ES-I3 (cell line): ENCODE data around the gene WWOX.
A peak's percentile ranks its signal among the peaks of the same experiment; 100 is the strongest.
"Not testable (repeated sequence)": the region's sequence is repeated elsewhere in the genome, so short reads cannot be mapped to it uniquely, and the experiment has no call there.

Experiments
- H3K36me3 ChIP-seq: 2 replicates; pipeline ENCODE4 v1.6.1; 2013; ENCODE audit warnings: mild to moderate bottlenecking, low read length, control low read depth, moderate library complexity; ENCODE audit not compliant: insufficient read depth
- H3K4me1 ChIP-seq: 2 replicates; pipeline ENCODE4 v1.6.1; 2013; ENCODE audit warnings: mild to moderate bottlenecking, control low read depth, low read length; ENCODE audit not compliant: insufficient read depth
- H3K9ac ChIP-seq: 2 replicates; pipeline ENCODE4 v1.6.1; 2013; ENCODE audit warnings: low read depth, mild to moderate bottlenecking, low read length, moderate library complexity
- H3K9me3 ChIP-seq: 2 replicates; pipeline ENCODE4 v1.6.1; 2013; ENCODE audit warnings: mild to moderate bottlenecking, low read length, moderate library complexity; ENCODE audit not compliant: control insufficient read depth, insufficient read depth

The WWOX gene

DNA sequence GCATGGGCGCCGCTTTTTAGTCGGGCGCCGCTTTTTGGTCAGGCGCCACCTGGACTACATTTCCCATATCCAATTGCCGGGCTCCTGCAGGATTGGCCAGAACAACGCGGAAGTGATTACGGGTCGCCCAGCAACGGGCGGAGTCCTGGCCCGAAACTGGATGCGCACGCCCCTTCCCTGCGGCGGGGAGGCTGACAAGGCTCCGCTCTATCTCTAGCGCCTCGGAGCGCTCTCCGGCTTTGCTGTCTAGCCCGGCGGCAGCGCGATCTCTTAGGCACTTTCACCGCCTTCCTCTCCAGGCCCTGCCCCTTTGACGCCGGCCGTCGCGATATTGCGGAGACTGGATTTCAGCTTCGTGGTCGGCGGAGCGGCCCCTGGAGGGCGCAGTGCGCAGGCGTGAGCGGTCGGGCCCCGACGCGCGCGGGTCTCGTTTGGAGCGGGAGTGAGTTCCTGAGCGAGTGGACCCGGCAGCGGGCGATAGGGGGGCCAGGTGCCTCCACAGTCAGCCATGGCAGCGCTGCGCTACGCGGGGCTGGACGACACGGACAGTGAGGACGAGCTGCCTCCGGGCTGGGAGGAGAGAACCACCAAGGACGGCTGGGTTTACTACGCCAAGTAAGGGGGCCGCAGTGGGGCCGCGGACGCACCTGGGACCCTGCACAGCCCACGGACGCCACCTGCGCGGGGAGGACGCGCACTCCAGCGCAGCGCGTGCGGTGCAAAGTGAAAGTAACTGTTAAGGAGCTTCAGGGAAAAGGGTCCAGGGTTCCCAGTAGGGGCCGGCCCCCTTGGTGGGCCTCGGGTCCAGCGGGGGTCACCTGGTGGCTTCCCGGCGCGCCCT lies at the start of gene WWOX:
TSS of gene WWOX (plus strand) at position 384 of the 841 bp plus-strand sequence.
- no peaks in the 10 kb centered on the region; the same call in 1 of the 2 replicates for H3K9me3 ChIP-seq
- H3K36me3 ChIP-seq = no peaks in the 10 kb centered on the region; the same call in 1 of the 2 replicates

DNA sequence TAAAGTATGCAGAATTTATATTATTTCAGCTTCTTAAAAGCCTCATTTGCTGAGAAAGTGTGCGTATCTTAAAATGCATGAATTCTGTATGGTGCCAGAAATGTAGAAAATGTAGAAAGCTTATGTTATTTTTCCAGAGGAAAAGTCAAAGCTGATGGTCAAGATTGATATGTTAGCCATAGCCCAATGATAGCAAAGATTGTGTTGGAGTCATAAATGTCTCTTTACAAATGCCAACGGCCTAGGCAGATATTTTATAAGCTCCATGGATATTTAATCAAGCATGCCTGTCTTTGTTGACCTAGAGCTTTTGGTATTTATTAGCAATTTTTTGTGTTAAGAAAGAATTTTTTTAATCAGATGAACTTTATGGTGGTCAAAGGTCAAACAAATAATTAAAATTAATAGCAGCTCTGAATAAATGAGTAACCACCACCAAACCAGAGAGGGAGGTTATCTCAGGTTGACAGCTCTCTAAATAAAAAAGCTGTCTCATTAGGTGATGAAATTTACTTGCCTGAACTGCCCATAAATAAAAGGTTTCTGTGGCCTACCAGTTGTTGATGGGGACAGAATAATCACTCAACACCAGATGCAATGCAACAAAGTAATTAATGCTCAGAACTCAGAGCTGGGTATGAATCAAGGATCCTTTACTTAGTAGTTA lies 48.6 kb upstream of the WWOX start:
- H3K4me1 ChIP-seq = no peaks in the 10 kb centered on the region

More for the DNA sequence above, at the start of gene WWOX:
- Histone ChIP-seq H3K4me1 (no peaks in the 10 kb centered on the region), H3K9ac (peak within 1 kb of the TSS; percentile 83)

DNA sequence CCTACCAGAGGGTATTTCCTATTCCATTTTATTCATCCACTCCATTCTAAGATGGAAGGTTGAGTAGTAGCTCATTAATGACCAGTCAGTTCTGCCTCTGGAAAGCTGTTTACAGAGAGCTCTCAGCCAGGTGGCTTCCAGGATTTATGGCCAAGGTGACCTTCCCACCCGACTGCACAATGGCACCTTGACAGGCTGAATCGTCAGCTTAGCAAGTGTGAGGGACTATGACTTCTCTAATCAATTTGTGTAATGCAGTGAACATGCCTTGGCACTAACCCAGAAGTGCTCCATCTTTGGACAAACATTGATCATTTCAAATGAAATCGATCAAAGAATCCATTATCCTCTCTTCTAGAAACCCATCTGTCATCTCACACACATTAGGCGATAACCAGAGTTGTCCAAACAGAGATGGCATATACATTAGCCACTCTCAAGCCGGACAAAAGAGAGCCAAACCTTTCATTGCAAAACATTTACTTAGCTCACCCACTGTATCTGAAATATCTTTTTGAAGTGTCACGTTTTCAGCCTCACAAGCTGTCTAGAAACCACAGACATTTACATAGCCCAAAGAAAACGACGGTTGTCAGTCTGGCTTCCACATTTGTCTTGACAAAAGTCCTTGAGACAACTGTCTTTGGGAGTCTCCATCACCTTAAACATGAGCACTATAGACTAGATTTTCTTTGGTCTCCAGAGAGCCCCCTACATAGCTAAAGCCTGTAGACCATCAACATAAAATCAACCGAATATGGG lies 41.5 kb upstream of the WWOX start:
- no peaks in the 10 kb centered on the region for H3K9me3 ChIP-seq
- no peaks in the 10 kb centered on the region for H3K36me3 ChIP-seq
- H3K4me1 ChIP-seq = no peaks in the 10 kb centered on the region
- H3K9ac ChIP-seq = no peak overlapping the region

More for the DNA sequence above, 48.6 kb upstream of the WWOX start:
- Histone ChIP-seq H3K9ac (no peak overlapping the region), H3K9me3 (no peaks in the 10 kb centered on the region), H3K36me3 (no peaks in the 10 kb centered on the region)

DNA sequence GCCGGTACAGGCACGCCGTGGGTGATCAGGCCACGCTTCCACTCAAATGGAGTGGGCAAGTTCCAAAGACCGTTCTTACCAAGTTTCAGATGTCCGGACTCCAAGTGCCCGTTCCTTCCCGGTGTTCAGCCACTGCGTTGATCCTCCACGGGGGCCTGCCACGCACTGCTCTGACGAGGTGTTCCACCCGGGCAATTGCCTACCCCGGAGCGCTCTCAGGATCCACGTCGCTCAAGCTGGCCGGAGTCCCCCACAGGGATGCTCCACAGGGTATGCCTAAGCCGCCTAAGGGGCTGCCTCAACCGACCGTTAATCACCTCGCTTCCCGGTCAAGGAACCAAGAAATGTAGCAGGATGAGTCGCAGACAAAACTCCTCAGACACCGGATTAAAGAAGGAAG lies 39.6 kb upstream of the WWOX start:
- not testable (repeated sequence) for H3K9ac ChIP-seq, H3K9me3 ChIP-seq, H3K36me3 ChIP-seq, H3K4me1 ChIP-seq

DNA sequence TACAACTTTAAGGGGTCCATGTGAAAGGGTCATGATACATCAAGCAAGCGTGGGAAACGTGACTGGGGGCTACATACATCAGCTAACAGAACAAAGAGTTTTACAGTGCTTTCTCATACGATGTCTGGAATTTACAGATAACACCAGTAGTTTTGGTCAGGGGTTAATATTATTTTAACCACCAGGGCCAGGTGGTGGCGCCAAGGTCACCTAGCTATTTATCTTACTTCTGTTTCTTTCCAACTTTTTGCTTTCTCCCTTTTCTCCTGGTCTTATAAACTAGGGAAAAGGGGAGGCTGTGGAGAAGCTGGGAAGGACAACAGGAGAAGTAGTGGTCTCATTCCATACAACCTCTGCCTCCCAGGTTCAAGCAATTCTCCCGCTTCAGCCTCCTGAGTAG lies 39.2 kb upstream of the WWOX start:
- H3K9ac ChIP-seq = no peak overlapping the region
- H3K4me1 ChIP-seq = no peaks in the 10 kb centered on the region
- H3K9me3 ChIP-seq = no peaks in the 10 kb centered on the region
- no peaks in the 10 kb centered on the region for H3K36me3 ChIP-seq

DNA sequence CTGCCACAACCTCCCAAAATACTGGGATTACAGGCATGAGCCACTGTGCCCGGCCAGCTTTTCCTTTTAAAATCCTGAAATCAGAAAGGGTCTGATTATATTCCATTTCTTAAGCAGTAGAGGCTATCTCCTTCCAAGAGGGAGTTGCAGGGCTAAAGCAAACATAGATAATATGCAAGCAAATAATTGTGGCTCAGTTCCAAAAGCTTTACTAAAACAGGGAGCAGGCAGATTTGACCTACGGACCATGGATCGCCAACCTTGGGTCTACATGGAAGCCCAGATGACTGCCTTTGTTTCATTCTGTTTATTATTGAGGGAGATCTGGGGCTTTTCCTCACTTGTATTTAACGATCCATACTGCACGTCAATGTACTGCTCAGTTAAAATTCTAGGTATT lies 38.6 kb upstream of the WWOX start:
- H3K9me3 ChIP-seq = no peaks in the 10 kb centered on the region
- H3K9ac ChIP-seq = no peak overlapping the region
- no peaks in the 10 kb centered on the region for H3K4me1 ChIP-seq
- H3K36me3 ChIP-seq = no peaks in the 10 kb centered on the region

DNA sequence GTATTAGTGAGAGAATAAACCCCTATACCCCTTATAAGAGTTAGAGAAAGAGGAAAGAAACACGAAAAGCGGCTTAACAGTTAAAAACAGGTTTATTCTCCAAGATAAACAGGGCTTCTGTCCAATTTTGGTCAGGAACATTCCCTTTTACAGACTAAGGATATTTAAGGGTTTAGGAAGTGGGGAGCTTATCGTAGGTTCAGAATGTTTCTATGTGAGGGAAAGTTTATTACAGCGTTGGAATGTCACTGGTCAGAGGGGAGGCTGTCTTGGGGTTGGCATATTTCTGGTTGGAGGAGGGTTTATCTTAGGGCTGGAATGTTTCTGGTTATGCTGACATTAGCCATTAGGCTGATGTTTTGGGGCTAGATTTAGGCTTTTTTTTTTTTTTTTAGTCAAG lies 34.1 kb upstream of the WWOX start:
- Histone ChIP-seq H3K9me3 (no peaks in the 10 kb centered on the region), H3K36me3 (no peaks in the 10 kb centered on the region), H3K4me1 (no peaks in the 10 kb centered on the region), H3K9ac (no peak overlapping the region)

DNA sequence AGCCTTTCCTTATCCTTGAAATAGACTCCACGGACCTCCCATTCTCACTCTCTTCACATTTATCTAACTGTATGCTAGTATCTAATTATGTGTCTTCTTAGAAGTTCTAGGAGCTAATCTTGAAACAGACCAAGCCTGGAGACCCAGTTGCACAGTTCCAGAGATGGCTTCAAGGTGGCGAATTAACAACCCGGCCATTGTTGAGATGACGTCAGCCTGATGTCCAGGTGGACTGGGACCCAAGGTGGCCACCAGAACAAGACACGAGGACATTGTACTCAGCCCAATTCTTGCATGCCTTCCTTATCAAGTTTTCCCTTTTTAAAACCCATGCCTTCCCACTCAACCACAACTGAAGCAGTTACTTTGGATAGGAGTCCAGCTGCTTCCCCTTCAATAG lies 29.5 kb upstream of the WWOX start:
- H3K9ac ChIP-seq = no peak overlapping the region
- H3K4me1 ChIP-seq = no peaks in the 10 kb centered on the region
- no peaks in the 10 kb centered on the region for H3K36me3 ChIP-seq
- H3K9me3 ChIP-seq = no peaks in the 10 kb centered on the region

DNA sequence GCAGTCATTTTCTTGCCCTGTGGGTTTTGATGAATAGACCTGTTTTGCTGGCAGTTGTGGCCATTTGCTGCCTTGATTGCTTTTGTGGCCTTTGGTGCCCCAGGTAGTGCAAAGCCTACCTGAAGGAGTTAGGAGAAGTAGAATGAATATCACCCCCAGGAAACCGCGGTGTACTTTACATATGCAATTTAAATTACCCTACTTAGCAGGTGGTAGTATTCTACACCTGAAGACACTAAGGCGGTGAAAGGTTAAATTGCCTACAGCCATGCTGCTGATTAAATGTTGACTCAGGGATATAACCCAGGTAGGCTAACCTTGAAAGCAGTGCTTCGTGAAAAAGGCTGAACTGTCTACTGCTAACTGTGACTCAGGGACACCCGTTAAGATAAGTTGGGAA lies 27.2 kb upstream of the WWOX start:
- no peaks in the 10 kb centered on the region for H3K36me3 ChIP-seq
- H3K4me1 ChIP-seq = no peaks in the 10 kb centered on the region
- no peaks in the 10 kb centered on the region for H3K9me3 ChIP-seq
- no peak overlapping the region for H3K9ac ChIP-seq

DNA sequence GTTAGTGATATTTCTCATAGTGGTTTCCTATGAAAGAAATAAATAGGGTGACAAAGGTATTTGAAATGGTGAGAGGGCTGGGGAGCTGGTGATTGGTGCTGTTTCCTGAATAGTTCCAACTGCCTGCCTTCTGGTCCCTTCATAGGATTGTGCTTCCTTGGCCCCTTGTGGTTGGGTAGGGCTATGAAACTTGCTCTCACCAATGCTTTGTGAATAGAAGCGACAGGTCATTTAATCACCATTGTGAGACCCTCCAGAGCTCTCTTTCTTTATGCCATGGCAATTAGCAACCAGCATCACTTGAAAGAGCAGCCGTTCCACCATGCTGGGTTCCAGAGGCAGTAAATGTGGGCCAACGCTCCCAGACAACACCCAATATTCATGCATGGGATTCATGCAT lies 23.7 kb upstream of the WWOX start:
- no peaks in the 10 kb centered on the region for H3K4me1 ChIP-seq
- H3K9me3 ChIP-seq = no peaks in the 10 kb centered on the region
- no peak overlapping the region for H3K9ac ChIP-seq
- H3K36me3 ChIP-seq = no peaks in the 10 kb centered on the region

DNA sequence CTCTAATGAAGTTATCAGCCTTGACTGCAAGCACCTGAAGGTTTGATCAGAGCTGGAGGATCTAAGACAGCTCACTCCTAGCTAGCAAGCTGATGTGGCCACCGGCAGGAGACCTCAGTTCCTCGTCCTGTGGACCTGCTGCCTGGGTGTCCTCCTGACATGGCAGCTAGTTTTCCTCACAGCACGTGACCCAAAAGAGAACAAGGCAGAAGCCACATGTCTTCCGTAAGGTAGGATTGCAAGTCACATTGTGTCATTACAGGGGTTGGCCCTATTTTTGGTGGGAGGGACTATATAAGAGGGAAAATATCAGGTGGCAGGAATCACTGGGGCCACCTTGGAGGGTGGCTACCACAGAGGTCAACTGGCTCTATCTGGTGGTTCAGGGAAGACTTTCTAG lies 18.1 kb upstream of the WWOX start:
- Histone ChIP-seq H3K9ac (no peak overlapping the region), H3K9me3 (no peaks in the 10 kb centered on the region), H3K36me3 (no peaks in the 10 kb centered on the region), H3K4me1 (no peaks in the 10 kb centered on the region)

DNA sequence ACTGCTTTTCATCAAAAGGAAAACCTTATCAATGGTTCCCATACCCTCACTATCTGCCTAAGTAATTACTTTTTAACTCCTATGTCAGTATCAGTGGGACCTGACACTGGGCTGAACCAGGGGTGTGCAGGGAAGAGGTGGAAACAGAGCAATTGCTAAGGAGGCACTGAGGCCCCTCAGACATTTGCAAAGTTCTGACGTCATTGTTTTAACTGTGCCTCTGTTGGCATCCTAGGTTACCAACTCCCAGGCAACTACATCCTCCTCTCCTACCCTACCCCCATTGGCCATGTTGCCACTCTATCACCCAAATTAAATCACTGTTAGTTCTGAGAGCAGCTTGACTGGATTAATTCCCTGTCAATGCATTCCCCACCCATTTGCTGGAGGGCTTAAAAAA lies 8.0 kb upstream of the WWOX start:
- H3K9ac ChIP-seq = no peak overlapping the region
- H3K9me3 ChIP-seq = no peaks in the 10 kb centered on the region; the same call in 1 of the 2 replicates
- H3K4me1 ChIP-seq = no peaks in the 10 kb centered on the region
- no peaks in the 10 kb centered on the region; the same call in 1 of the 2 replicates for H3K36me3 ChIP-seq

DNA sequence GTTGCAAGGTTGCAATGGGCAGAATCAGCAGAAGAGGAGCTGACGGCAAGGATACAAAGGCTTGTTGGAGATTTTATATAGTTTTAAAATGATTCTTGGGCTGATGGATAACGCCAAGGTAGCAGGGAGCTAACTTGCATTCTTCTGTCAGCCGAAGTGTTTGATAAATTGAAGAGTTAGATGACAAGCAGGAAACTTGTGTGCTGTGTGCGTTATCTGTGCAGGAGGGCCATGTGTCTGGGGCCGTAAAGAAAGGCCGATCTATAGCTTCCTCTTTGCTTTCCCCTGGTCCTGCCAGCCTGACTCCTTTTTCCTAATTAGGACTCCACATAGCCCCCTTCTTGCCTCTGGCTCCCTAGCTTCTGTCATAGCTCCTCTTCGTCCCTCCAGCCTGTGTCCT lies 6.7 kb upstream of the WWOX start:
- H3K9me3 ChIP-seq = no peaks in the 10 kb centered on the region; the same call in 1 of the 2 replicates
- H3K9ac ChIP-seq = no peak overlapping the region
- H3K36me3 ChIP-seq = no peaks in the 10 kb centered on the region; the same call in 1 of the 2 replicates
- no peaks in the 10 kb centered on the region for H3K4me1 ChIP-seq

DNA sequence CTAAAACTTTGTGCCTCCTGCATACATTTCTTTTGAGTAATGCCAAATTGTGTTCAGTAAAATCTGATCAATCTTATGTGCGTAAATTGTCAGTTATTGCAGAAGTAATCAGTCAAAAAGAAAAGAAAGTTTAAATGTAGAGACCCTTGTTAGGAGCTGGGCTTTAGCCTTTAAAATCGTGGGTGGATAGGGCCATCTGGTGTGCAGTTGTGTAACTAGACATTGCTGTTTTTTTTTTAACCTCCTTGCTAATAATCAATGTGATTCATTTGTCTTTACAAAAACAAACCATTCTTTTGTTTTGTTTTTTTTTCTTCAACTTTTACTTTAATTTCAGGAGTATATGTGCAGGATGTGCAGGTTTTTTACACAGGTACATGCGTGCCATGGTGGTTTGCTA lies 5.3 kb upstream of the WWOX start:
- H3K9ac ChIP-seq = no peak overlapping the region

More for the DNA sequence above, 5.3 kb upstream of the WWOX start:
- H3K9me3 ChIP-seq = no peaks in the 10 kb centered on the region; the same call in 1 of the 2 replicates
- H3K4me1 ChIP-seq = no peaks in the 10 kb centered on the region
- no peaks in the 10 kb centered on the region; the same call in 1 of the 2 replicates for H3K36me3 ChIP-seq
